Measurements from ENCODE around the gene HSPB6.

The HSPB6 gene

DNA sequence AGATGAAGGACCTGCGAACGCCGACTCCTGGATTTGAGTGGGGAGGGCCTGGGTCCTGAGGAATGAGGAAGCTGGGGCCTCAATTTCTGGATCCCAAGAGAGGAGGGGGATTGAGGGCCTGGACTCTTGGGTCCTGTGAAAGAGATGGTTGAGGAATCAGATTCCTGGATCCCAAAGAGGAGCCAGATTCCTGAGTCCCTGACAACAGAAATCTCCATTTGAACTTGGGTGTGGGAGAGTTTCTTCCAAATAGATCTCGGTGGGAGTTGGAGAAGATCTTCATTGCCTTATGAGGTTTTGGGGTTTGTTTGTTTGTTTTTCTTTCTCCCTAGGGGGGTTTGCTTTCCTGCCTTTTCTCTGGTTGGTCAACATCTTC, 10.8 kb downstream of the HSPB6 start:
- no peak for DNase-seq (ENCODE audit: low read depth in 2 of 2)

GRCh38 chr19:35745328-35746086, 11.3 kb downstream of the HSPB6 start, which contains the start of the genes PSENEN and U2AF1L4:
Gene PSENEN (plus strand): TSS chr19:35745651. CDS start chr19:35745931, 280 bp downstream.
Gene U2AF1L4 (minus strand): TSS chr19:35745418. CDS start chr19:35745391, 27 bp downstream.
- peak; percentile 82 to 92 for DNase-seq (ENCODE audit: low read depth in 2 of 2)

GRCh38 chr19:35744430-35745327, 12.2 kb downstream of the HSPB6 start:
- DNase-seq (ENCODE audit: low read depth in 2 of 2), result peak; percentile 74 to 84

DNA sequence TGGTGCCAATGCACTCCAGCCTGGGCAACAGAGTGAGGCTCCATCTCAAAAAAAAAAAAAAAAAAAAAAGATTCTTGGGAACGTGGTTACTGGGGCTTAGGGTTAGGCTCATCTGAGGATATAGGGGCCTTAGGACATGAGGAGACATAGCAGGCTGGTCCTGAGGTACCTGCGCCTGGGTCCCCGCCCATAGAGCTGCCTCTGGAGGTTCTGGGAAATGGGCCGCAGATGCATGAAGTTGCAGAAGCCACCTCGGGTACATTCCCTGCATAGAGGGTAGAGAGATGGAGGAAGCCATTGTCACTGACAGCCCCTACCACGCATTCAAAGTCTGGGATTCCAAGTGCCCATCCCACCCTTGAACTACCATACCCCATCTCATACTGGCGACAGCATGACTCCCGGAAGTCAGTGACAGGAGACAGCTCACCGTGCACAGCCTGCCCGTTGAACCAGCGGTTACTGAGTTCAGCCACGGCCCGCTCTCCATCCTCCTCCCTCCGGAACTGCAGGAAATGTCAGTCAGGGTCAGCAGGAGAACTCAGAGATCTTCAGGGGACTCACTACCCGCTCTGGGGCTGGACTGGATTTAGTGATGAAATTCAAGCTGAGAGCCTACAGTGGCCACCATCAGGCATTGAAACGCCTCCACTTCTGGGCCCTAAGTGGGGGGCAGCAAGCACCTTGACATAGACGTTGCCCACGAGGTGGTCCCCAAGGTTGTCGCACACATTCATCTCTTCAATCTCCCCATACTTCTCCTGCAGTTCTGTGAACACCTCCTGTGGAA, 13.0 kb downstream of the HSPB6 start:
- no peak for DNase-seq (ENCODE audit: low read depth in 2 of 2)

- no peak for DNase-seq (ENCODE audit: low read depth in 2 of 2)
Measured at GRCh38 chr19:35742121-35742724, 14.6 kb downstream of the HSPB6 start, which contains the start of gene IGFLR1. Gene IGFLR1 (minus strand): TSS chr19:35742452. CDS start chr19:35741180, 1,272 bp downstream.

- DNase-seq (ENCODE audit: low read depth in 2 of 2), result no peak
Measured at GRCh38 chr19:35741203-35741515, 15.7 kb downstream of the HSPB6 start.

- peak; percentile 89 to 92 for DNase-seq (ENCODE audit: low read depth in 2 of 2)
Measured at GRCh38 chr19:35740423-35741202, 16.2 kb downstream of the HSPB6 start.

- DNase-seq (ENCODE audit: low read depth in 2 of 2), result no peak
Measured at GRCh38 chr19:35740108-35740422, 16.8 kb downstream of the HSPB6 start.

GRCh38 chr19:35739275-35740107, 17.3 kb downstream of the HSPB6 start:
- no peak for DNase-seq (ENCODE audit: low read depth in 2 of 2)

- DNase-seq (ENCODE audit: low read depth in 2 of 2), result no peak
Measured at GRCh38 chr19:35738887-35739229, 18.0 kb downstream of the HSPB6 start.

DNA sequence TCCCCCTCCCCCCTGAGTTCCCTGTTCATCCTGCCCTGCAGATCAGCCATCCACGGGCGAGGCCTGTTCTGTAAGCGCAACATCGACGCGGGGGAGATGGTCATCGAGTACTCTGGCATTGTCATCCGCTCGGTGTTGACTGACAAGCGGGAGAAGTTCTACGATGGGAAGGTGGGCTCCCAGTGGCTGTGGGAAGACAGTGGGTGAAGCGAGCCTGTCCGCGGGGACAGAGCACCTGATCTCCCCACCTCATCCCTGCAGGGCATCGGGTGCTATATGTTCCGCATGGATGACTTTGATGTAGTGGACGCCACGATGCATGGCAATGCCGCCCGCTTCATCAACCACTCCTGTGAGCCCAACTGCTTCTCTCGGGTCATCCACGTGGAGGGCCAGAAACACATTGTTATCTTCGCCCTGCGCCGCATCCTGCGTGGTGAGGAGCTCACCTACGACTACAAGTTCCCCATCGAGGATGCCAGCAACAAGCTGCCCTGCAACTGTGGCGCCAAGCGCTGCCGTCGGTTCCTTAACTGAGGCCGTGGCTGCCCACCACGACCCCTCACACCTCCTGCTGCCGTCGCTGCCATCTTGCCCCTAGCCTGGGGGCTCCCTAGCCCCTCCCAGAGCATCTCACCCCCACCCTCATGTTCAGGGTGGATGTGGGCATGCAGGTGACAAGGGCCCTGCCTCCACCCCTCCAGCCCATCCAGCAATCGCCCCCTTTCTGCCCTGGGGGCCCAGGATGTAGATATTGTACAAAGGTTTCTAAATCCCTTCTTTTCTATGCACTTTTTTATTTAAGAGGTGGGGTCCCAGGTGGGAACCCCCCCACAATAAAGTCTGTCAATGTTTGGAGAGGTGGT, 18.6 kb downstream of the HSPB6 start:
- DNase-seq (ENCODE audit: low read depth in 2 of 2), result no peak

DNA sequence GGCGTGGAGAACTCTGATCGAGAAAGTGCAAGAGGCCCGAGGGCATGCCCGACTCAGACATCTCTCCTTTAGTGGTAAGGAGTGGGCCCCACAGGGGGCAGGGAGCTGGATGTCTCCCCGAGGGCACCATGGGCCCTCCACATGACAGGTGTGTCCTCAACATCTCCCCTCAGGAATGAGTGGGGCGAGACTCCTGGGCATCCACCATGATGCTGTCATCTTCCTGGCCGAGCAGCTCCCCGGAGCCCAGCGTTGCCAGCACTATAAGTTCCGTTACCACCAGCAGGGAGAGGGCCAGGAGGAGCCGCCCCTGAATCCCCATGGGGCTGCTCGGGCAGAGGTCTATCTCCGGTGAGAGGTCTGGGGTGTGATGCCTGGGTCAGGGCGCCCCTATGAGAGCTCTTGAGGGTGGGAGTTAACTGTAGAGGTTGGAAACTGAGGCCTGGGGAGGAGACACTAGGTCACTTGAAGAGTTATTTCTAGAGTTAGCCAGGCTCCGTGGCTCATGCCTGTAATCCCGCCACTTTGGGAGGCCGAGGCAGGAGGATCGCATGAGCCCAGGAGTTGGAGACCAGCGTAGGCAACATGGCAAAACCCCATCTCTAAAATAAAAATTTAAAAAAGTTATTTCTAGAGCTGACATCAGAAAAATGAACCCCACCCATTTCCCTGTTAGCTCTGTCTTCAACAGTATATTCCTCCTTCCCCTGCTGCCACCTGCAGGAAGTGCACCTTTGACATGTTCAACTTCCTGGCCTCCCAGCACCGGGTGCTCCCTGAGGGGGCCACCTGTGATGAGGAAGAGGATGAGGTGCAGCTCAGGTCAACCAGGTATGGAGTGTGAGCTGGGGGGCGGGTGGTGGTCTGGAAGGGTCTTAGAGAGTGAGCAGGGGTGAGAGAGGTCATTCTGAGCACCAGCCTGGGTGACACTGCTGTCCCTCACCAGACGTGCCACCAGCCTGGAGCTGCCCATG, 19.6 kb downstream of the HSPB6 start:
- DNase-seq (ENCODE audit: low read depth in 2 of 2), result no peak

- DNase-seq (ENCODE audit: low read depth in 2 of 2), result no peak
Measured at GRCh38 chr19:35734889-35735288, 21.9 kb downstream of the HSPB6 start.

DNA sequence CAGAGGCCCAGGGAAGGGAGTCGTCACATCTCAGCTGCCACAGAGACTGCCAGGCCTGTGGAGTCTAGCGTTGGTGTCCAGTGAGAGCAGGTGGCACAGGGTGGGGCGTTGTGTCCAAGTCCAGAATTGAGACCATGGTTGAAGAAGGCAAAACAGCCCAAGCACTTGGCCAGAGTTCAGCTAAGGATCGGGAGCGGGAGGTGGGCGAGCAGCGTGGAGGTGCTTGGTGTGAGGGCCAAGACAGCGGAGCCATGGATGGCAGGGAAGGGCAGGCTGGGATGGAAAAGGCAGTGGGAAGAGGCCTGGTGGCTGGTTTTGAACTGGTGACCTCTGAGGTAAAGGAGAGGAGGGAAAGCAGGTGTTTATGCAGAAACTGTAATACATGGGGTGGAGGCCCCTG, 22.6 kb downstream of the HSPB6 start:
- DNase-seq (ENCODE audit: low read depth in 2 of 2), result no peak

GRCh38 chr19:35733180-35734125, 23.4 kb downstream of the HSPB6 start:
- no peak for DNase-seq (ENCODE audit: low read depth in 2 of 2)

DNA sequence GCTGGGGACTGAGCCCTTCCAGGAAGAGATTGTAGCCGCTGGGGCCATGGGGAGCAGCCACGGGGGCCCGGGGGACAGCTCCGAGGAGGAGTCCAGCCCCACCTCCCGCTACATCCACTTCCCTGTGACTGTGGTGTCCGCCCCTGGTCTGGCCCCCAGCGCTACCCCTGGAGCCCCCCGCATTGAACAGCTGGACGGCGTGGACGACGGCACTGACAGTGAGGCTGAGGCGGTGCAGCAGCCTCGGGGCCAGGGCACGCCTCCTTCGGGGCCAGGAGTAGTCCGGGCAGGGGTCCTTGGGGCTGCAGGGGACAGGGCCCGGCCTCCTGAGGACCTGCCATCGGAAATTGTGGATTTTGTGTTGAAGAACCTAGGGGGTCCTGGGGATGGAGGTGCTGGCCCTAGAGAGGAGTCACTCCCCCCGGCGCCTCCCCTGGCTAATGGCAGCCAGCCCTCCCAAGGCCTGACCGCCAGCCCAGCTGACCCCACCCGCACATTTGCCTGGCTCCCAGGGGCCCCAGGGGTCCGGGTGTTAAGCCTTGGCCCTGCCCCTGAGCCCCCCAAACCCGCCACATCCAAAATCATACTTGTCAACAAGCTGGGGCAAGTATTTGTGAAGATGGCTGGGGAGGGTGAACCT, 24.2 kb downstream of the HSPB6 start:
- DNase-seq (ENCODE audit: low read depth in 2 of 2), result no peak

All from stimulated activated CD8-positive, alpha-beta memory T cell treated with anti-CD3 and anti-CD28 coated beads, Interleukin-7, amount 100 ng/mL, for 1 hour (primary cell).